Muscle layer of duodenum (tissue), 2 donors: ENCODE measurements around the gene CD6.

Experiments used
- H3K27ac ChIP-seq: one replicate; pipeline ENCODE4 v1.7.0; 2013; ENCODE audit warnings: mild to moderate bottlenecking, low read length
- H3K27me3 ChIP-seq: one replicate; pipeline ENCODE4 v1.7.0; 2013; ENCODE audit warnings: low read depth, mild to moderate bottlenecking, control low read depth, low read length
- H3K36me3 ChIP-seq, 2 donors: one replicate each; pipeline ENCODE4 v1.7.0; 2013; ENCODE audit warnings: low read length in 2 of 2, control low read depth in 1 of 2, mild to moderate bottlenecking in 1 of 2; ENCODE audit not compliant: insufficient read depth in 2 of 2, control insufficient read depth in 1 of 2
- H3K4me1 ChIP-seq, 2 donors: one replicate each; pipeline ENCODE4 v1.7.0; 2013; ENCODE audit warnings: low read length in 2 of 2, mild to moderate bottlenecking in 2 of 2, control low read depth in 1 of 2, moderate library complexity in 1 of 2; ENCODE audit not compliant: insufficient read depth in 2 of 2, control insufficient read depth in 1 of 2
- H3K4me3 ChIP-seq, 2 donors: one replicate each; pipeline ENCODE4 v1.7.0; 2013; ENCODE audit warnings: low read length in 2 of 2, low read depth in 1 of 2, mild to moderate bottlenecking in 1 of 2
- H3K9me3 ChIP-seq, 2 donors: one replicate each; pipeline ENCODE4 v1.7.0; 2013; ENCODE audit warnings: low read length in 2 of 2, control low read depth in 1 of 2, mild to moderate bottlenecking in 1 of 2; ENCODE audit not compliant: control insufficient read depth in 1 of 2
- donor health status: healthy.

Gene CD6

DNA sequence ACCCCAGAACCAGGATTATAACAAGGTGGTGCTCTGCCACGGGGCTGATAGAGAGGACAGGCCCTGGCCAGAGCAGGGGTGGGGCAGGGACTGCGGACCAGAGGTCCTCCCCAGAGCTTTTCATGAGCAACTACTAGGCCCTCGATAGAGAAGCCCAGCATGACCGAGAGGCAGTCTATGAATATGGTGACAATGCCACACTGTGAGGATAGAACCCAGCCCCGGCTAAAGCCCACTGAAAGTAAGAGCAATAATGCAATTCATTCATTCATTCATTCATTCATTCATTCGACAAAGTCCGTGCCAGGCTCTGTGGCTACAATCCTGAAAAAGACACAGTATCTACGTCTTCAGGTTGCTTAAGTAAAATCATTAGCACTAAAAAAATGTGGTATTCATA, 95.2 kb downstream of the CD6 start:
- H3K4me3 ChIP-seq: no peak overlapping the region
- H3K27ac ChIP-seq: no peak overlapping the region
- H3K9me3 ChIP-seq: no peaks in the 10 kb centered on the region
- H3K36me3 ChIP-seq: no peaks in the 10 kb centered on the region
- peaks cover 0 to 8% of the 10 kb centered on the region in 2 donors for H3K4me1 ChIP-seq
- H3K27me3 ChIP-seq: no peaks in the 10 kb centered on the region

DNA sequence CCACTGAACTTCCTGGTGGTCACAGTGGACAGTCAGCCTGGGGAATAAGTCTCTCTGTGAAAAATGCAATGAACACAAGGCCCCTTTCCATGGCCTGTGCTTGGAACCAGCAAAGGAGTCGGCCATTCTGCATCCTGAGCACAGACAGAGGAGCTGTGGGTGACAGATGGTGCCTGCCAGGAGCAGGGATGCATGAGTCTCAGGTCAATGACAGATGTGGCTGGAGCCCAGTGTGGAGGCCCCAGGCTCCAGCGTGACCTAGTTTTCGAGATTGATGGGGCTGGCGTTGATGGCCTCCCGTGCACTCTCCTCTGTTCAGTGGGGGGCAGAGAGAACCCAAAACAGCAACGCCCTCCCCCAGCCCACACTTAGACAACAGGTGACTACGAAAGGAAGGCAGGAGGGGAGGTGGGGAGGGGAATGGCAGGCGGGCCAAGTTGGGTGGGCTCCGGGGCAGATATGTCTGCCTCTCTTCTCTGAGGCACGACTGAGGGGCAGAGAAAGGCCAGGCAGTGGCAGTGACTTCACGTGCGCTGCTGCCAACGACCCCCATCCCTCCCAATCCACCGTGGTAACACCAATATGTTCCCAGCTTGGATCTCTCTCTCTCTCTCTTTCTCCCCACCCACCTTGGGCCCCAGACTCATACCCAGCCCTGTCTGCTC, 96.4 kb downstream of the CD6 start:
- Histone ChIP-seq H3K27me3 (no peaks in the 10 kb centered on the region), H3K4me3 (no peak overlapping the region), H3K36me3 (no peaks in the 10 kb centered on the region), H3K27ac (no peak overlapping the region), H3K4me1 (peaks cover 0 to 13% of the 10 kb centered on the region in 2 donors), H3K9me3 (no peaks in the 10 kb centered on the region)

DNA sequence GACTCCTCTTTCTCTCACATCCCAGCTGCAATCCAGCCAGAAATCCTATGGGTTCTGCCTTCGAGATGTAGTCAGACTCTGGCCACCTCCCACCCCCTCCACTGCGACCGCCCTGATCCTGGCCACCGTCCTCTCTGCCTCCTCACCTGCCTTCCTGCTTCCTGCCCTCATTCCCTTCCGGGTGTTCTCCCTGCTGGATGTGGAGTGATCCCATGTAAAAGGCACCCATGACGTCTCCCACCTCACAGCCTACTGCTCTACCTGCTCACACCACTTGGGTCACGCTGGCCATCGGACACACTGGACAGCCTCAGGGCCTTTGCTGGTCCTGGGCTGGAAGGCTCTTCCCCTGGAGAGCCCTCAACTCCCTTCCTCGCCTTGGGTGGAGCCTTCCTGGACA, 97.1 kb downstream of the CD6 start:
- Histone ChIP-seq H3K4me3 (no peak overlapping the region), H3K4me1 (peaks cover 0 to 15% of the 10 kb centered on the region in 2 donors), H3K27me3 (no peaks in the 10 kb centered on the region), H3K27ac (no peak overlapping the region), H3K36me3 (no peaks in the 10 kb centered on the region), H3K9me3 (no peaks in the 10 kb centered on the region)

DNA sequence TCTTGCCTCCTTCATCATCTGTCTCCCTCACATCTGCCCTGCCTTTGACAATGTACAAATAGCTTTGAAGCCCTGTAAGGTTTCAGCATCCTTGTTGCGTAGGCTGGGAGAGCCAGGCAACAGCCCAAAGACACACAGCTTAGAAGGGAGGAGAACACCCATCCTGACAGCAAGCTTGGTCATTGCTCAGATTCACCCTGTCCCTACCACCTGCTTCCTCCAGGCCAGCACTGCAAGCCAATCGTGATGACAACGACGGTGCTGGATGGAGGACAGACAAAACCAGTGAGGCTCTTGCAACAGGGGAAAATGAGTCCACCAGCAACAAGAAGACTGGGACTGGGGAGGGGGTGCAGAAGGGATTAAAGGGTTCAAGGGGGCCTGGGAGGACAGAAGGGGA, 97.9 kb downstream of the CD6 start:
- Histone ChIP-seq H3K9me3 (no peaks in the 10 kb centered on the region), H3K27me3 (no peaks in the 10 kb centered on the region), H3K36me3 (no peaks in the 10 kb centered on the region), H3K4me1 (peaks cover 0 to 15% of the 10 kb centered on the region in 2 donors), H3K4me3 (no peak overlapping the region), H3K27ac (no peak overlapping the region)
